Ishikawa (cell line): Measurements from ENCODE around the gene ERLEC1.

Source experiments
- CEBPB ChIP-seq: IDR thresholded peaks from 2 replicates; pipeline ENCODE4 v1.6.1; 2012
- CREB1 ChIP-seq: IDR thresholded peaks from 2 replicates; pipeline ENCODE4 v1.6.1; 2012; ENCODE audit warnings: low read depth
- EGR1 ChIP-seq: IDR thresholded peaks from 2 replicates; pipeline ENCODE4 v1.6.1; 2012
- EP300 ChIP-seq: IDR thresholded peaks from 2 replicates; pipeline ENCODE4 v1.6.1; 2012; ENCODE audit warnings: borderline replicate concordance
- FOXM1 ChIP-seq: IDR thresholded peaks from 2 replicates; pipeline ENCODE4 v1.6.1; 2012; ENCODE audit warnings: low read depth, borderline replicate concordance
- MAX ChIP-seq: IDR thresholded peaks from 2 replicates; pipeline ENCODE4 v1.6.1; 2012
- NFIC ChIP-seq: IDR thresholded peaks from 2 replicates; pipeline ENCODE4 v1.6.1; 2012
- RAD21 ChIP-seq: IDR thresholded peaks from 2 replicates; pipeline ENCODE4 v1.6.1; 2012; ENCODE audit warnings: low read depth
- REST ChIP-seq: IDR thresholded peaks from 2 replicates; pipeline ENCODE4 v1.6.1; 2012; ENCODE audit warnings: low read depth, mild to moderate bottlenecking
- TAF1 ChIP-seq: IDR thresholded peaks from 2 replicates; pipeline ENCODE4 v1.6.1; 2012; ENCODE audit warnings: low read depth, mild to moderate bottlenecking
- TCF12 ChIP-seq: IDR thresholded peaks from 2 replicates; pipeline ENCODE4 v1.6.1; 2012; ENCODE audit warnings: low read depth
- TEAD4 ChIP-seq: IDR thresholded peaks from 2 replicates; pipeline ENCODE4 v1.6.1; 2012
- USF1 ChIP-seq: IDR thresholded peaks from 2 replicates; pipeline ENCODE4 v1.6.1; 2012
- YY1 ChIP-seq: IDR thresholded peaks from 2 replicates; pipeline ENCODE4 v1.6.1; 2012; ENCODE audit warnings: low read depth
- ZBTB7A ChIP-seq: IDR thresholded peaks from 2 replicates; pipeline ENCODE4 v1.6.1; 2012; ENCODE audit warnings: low read depth

ERLEC1 gene

GRCh38 chr2:53820048-53820447 lies 33.2 kb downstream of the ERLEC1 start:
- no peak for TF ChIP-seq YY1
- no peak for TF ChIP-seq EGR1
- no peak for TF ChIP-seq MAX
- TF ChIP-seq TCF12, result no peak
- no peak for TF ChIP-seq ZBTB7A
- no peak for TF ChIP-seq TEAD4
- TF ChIP-seq CEBPB, result no peak
- TF ChIP-seq FOXM1, result no peak
- no peak for TF ChIP-seq RAD21

DNA sequence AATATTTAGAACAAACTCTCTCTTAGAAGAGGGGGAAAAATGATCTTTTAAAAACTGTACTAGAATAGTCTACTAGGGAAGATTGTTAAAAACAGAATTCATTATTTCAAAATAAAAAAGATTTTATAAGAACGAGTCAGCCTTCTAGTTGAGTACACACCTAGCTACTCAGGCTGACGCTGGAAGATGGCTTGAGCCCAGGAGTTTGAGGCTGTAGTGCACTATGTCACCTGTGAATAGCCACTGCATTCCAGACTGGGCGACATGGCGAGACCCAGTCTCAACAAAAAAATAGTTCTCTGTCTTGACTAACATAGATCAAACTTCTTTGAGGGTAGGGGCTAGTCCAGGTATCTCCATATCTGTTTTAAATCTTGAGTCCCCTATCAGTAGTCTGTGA lies 33.9 kb downstream of the ERLEC1 start:
- TF ChIP-seq EGR1, result no peak
- no peak for TF ChIP-seq CREB1
- no peak for TF ChIP-seq NFIC
- TF ChIP-seq REST, result no peak
- no peak for TF ChIP-seq TAF1
- no peak for TF ChIP-seq MAX
- no peak for TF ChIP-seq YY1
- TF ChIP-seq RAD21, result no peak
- TF ChIP-seq FOXM1, result no peak
- TF ChIP-seq USF1, result no peak

DNA sequence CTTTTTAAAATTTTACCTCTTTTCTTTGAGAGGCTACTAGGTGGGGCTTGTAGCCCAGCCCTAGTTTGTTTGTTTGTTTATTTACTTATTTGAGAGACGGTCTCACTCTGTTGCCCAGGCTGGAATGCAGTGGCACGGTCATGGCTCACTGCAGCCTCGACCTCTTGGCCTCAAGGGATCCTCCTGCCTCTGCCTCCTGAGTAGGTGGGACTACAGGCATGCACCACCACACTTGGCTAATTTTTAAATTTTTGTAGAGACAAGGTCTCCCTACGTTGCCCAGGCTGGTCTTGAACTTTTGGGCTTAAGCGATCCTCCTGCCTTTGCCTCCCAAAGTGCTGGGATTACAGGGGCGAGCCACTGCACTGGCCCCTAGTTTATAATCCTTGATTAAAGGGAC lies 35.0 kb downstream of the ERLEC1 start:
- TF ChIP-seq FOXM1 (no peak), RAD21 (no peak), CEBPB (no peak), TAF1 (no peak), TCF12 (no peak), USF1 (no peak), EGR1 (no peak), EP300 (no peak), ZBTB7A (no peak), NFIC (no peak), CREB1 (no peak), MAX (no peak), YY1 (no peak)

GRCh38 chr2:53823639-53824038 lies 36.8 kb downstream of the ERLEC1 start:
- peak; percentile 15; the same call in 1 of the 2 replicates for TF ChIP-seq RAD21

- TF ChIP-seq NFIC (no peak), TCF12 (no peak), USF1 (no peak), CEBPB (no peak), MAX (no peak)
Observed at GRCh38 chr2:53826030-53826410, 39.2 kb downstream of the ERLEC1 start.

- TF ChIP-seq EGR1 (no peak), TAF1 (no peak), TEAD4 (no peak), CREB1 (no peak), FOXM1 (no peak), YY1 (no peak), ZBTB7A (no peak), TCF12 (no peak), CEBPB (no peak), REST (no peak), USF1 (no peak), MAX (no peak), NFIC (no peak), RAD21 (no peak), EP300 (no peak)
Observed at GRCh38 chr2:53826587-53827397, 39.9 kb downstream of the ERLEC1 start.
